Measurements from ENCODE around the gene LIMK1. TPM values are rescaled to one million over a fixed set of nuclear protein-coding genes. Genes with fewer than 3 reads are reported as not detected.

LIMK1 gene
- polyA plus RNA-seq, 2 donors, result 5.9 to 7.7 TPM

- peaks cover 0 to 5% of the 10 kb centered on the region in 2 donors for H3K36me3 ChIP-seq (ENCODE audit: control insufficient read depth in 2 of 2, insufficient read depth in 2 of 2, low read length in 1 of 2)
- 93% methylated on average over 13 to 14 of the region's 14 CpGs for WGBS, 2 donors
- no peaks in the 10 kb centered on the region for H3K9me3 ChIP-seq (ENCODE audit: control insufficient read depth in 2 of 2, insufficient read depth in 1 of 2, low read depth in 1 of 2, low read length in 1 of 2)
- H3K4me3 ChIP-seq (ENCODE audit: low read depth in 1 of 2, low read length in 2 of 2), result no peak overlapping the region
- no peaks in the 10 kb centered on the region for H3K27me3 ChIP-seq (ENCODE audit: control insufficient read depth in 1 of 2, insufficient read depth in 2 of 2, low read length in 2 of 2)
- no peak overlapping the region for H3K27ac ChIP-seq (ENCODE audit: low read depth in 2 of 2, low read length in 1 of 2)
- H3K4me1 ChIP-seq (ENCODE audit: control insufficient read depth in 2 of 2, insufficient read depth in 2 of 2, low read length in 1 of 2), result peaks cover 5 to 16% of the 10 kb centered on the region in 2 donors
Observed at GRCh38 chr7:74063223-74063641, 20.4 kb upstream of the LIMK1 start.

GRCh38 chr7:74063646-74064045, 20.0 kb upstream of the LIMK1 start:
- peaks cover 0 to 5% of the 10 kb centered on the region in 2 donors for H3K36me3 ChIP-seq (ENCODE audit: control insufficient read depth in 2 of 2, insufficient read depth in 2 of 2, low read length in 1 of 2)
- H3K9me3 ChIP-seq (ENCODE audit: control insufficient read depth in 2 of 2, insufficient read depth in 1 of 2, low read depth in 1 of 2, low read length in 1 of 2), result no peaks in the 10 kb centered on the region
- H3K27me3 ChIP-seq (ENCODE audit: control insufficient read depth in 1 of 2, insufficient read depth in 2 of 2, low read length in 2 of 2), result no peaks in the 10 kb centered on the region
- no peak overlapping the region for H3K27ac ChIP-seq (ENCODE audit: low read depth in 2 of 2, low read length in 1 of 2)
- no peak overlapping the region for H3K4me3 ChIP-seq (ENCODE audit: low read depth in 1 of 2, low read length in 2 of 2)
- H3K4me1 ChIP-seq (ENCODE audit: control insufficient read depth in 2 of 2, insufficient read depth in 2 of 2, low read length in 1 of 2), result peaks cover 5 to 16% of the 10 kb centered on the region in 2 donors
- 96 to 98% methylated on average over 12 of the region's 12 CpGs for WGBS, 2 donors

DNA sequence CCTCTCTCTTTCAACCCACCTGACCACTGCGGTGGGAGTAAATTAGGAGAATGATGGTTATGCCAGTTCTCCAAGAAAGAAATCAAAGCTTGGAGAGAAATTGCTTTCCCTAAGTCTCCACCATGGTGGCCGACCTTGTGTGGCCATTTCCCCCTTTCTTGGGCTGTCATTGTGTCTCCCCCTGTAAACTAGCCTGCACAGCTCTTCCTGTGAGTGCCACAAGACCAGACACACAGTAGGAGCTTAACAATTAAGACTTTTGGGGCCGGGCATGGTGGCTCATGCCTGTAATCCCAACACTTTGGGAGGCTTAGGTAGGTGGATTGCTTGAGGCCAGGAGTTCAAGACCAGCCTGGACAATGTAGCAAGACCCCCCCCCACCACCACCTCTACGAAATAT, 18.9 kb upstream of the LIMK1 start:
- H3K36me3 ChIP-seq (ENCODE audit: control insufficient read depth in 2 of 2, insufficient read depth in 2 of 2, low read length in 1 of 2), result peaks cover 0 to 5% of the 10 kb centered on the region in 2 donors
- peaks cover 5 to 16% of the 10 kb centered on the region in 2 donors for H3K4me1 ChIP-seq (ENCODE audit: control insufficient read depth in 2 of 2, insufficient read depth in 2 of 2, low read length in 1 of 2)
- no peaks in the 10 kb centered on the region for H3K27me3 ChIP-seq (ENCODE audit: control insufficient read depth in 1 of 2, insufficient read depth in 2 of 2, low read length in 2 of 2)
- no peak overlapping the region for H3K27ac ChIP-seq (ENCODE audit: low read depth in 2 of 2, low read length in 1 of 2)
- no peaks in the 10 kb centered on the region for H3K9me3 ChIP-seq (ENCODE audit: control insufficient read depth in 2 of 2, insufficient read depth in 1 of 2, low read depth in 1 of 2, low read length in 1 of 2)
- no peak overlapping the region for H3K4me3 ChIP-seq (ENCODE audit: low read depth in 1 of 2, low read length in 2 of 2)
- WGBS, 2 donors, result 91 to 93% methylated on average over 4 of the region's 4 CpGs

GRCh38 chr7:74066626-74067025, 17.0 kb upstream of the LIMK1 start:
- Histone ChIP-seq H3K27me3 (ENCODE audit: control insufficient read depth in 1 of 2, insufficient read depth in 2 of 2, low read length in 2 of 2) (no peaks in the 10 kb centered on the region), H3K9me3 (ENCODE audit: control insufficient read depth in 2 of 2, insufficient read depth in 1 of 2, low read depth in 1 of 2, low read length in 1 of 2) (no peaks in the 10 kb centered on the region), H3K4me1 (ENCODE audit: control insufficient read depth in 2 of 2, insufficient read depth in 2 of 2, low read length in 1 of 2) (peaks cover 5 to 6% of the 10 kb centered on the region in 2 donors), H3K27ac (ENCODE audit: low read depth in 2 of 2, low read length in 1 of 2) (no peak overlapping the region), H3K4me3 (ENCODE audit: low read depth in 1 of 2, low read length in 2 of 2) (no peak overlapping the region), H3K36me3 (ENCODE audit: control insufficient read depth in 2 of 2, insufficient read depth in 2 of 2, low read length in 1 of 2) (peaks cover 0 to 3% of the 10 kb centered on the region in 2 donors)
- 75 to 93% methylated on average over 3 of the region's 3 CpGs for WGBS, 2 donors

DNA sequence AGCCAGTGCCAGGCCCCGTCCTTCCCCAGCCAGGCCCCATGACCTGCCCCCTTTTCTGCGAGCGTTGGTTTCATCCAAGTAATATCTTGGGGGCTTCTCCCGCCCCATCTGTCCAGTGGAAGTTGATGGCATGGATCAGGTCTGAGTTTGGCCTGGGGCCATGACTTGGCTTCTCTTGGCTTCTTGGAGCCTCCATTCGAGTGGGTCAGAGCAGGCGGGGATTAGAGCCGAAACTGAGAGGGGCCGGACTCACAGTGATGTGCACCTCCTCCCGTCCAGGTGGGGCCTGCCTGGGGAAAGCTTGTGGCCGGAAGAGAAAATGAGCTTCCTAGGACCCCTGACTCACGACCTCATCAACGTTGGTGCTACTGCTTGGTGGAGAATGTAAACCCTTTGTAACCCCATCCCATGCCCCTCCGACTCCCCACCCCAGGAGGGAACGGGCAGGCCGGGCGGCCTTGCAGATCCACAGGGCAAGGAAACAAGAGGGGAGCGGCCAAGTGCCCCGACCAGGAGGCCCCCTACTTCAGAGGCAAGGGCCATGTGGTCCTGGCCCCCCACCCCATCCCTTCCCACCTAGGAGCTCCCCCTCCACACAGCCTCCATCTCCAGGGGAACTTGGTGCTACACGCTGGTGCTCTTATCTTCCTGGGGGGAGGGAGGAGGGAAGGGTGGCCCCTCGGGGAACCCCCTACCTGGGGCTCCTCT, 15.1 kb upstream of the LIMK1 start:
- Histone ChIP-seq H3K4me3 (ENCODE audit: low read depth in 1 of 2, low read length in 2 of 2) (no peak overlapping the region), H3K4me1 (ENCODE audit: control insufficient read depth in 2 of 2, insufficient read depth in 2 of 2, low read length in 1 of 2) (no peaks in the 10 kb centered on the region), H3K36me3 (ENCODE audit: control insufficient read depth in 2 of 2, insufficient read depth in 2 of 2, low read length in 1 of 2) (peaks cover 0 to 3% of the 10 kb centered on the region in 2 donors), H3K9me3 (ENCODE audit: control insufficient read depth in 2 of 2, insufficient read depth in 1 of 2, low read depth in 1 of 2, low read length in 1 of 2) (no peaks in the 10 kb centered on the region), H3K27me3 (ENCODE audit: control insufficient read depth in 1 of 2, insufficient read depth in 2 of 2, low read length in 2 of 2) (no peaks in the 10 kb centered on the region), H3K27ac (ENCODE audit: low read depth in 2 of 2, low read length in 1 of 2) (no peak overlapping the region)
- WGBS, 2 donors, result 85 to 87% methylated on average over 20 of the region's 20 CpGs

GRCh38 chr7:74069086-74069541, 14.5 kb upstream of the LIMK1 start:
- WGBS, 2 donors, result 90 to 91% methylated on average over 16 of the region's 16 CpGs
- no peak overlapping the region for H3K27ac ChIP-seq (ENCODE audit: low read depth in 2 of 2, low read length in 1 of 2)
- no peaks in the 10 kb centered on the region for H3K27me3 ChIP-seq (ENCODE audit: control insufficient read depth in 1 of 2, insufficient read depth in 2 of 2, low read length in 2 of 2)

GRCh38 chr7:74069790-74070618, 13.6 kb upstream of the LIMK1 start:
- Histone ChIP-seq H3K36me3 (ENCODE audit: control insufficient read depth in 2 of 2, insufficient read depth in 2 of 2, low read length in 1 of 2) (peaks cover 0 to 3% of the 10 kb centered on the region in 2 donors), H3K4me1 (ENCODE audit: control insufficient read depth in 2 of 2, insufficient read depth in 2 of 2, low read length in 1 of 2) (no peaks in the 10 kb centered on the region), H3K9me3 (ENCODE audit: control insufficient read depth in 2 of 2, insufficient read depth in 1 of 2, low read depth in 1 of 2, low read length in 1 of 2) (no peaks in the 10 kb centered on the region), H3K27me3 (ENCODE audit: control insufficient read depth in 1 of 2, insufficient read depth in 2 of 2, low read length in 2 of 2) (no peaks in the 10 kb centered on the region), H3K27ac (ENCODE audit: low read depth in 2 of 2, low read length in 1 of 2) (no peak overlapping the region), H3K4me3 (ENCODE audit: low read depth in 1 of 2, low read length in 2 of 2) (no peak overlapping the region)
- 72 to 77% methylated on average over 11 of the region's 11 CpGs for WGBS, 2 donors

More at GRCh38 chr7:74069086-74069541, 14.5 kb upstream of the LIMK1 start:
- H3K4me3 ChIP-seq (ENCODE audit: low read depth in 1 of 2, low read length in 2 of 2), result no peak overlapping the region
- no peaks in the 10 kb centered on the region for H3K4me1 ChIP-seq (ENCODE audit: control insufficient read depth in 2 of 2, insufficient read depth in 2 of 2, low read length in 1 of 2)
- H3K36me3 ChIP-seq (ENCODE audit: control insufficient read depth in 2 of 2, insufficient read depth in 2 of 2, low read length in 1 of 2), result peaks cover 0 to 3% of the 10 kb centered on the region in 2 donors
- H3K9me3 ChIP-seq (ENCODE audit: control insufficient read depth in 2 of 2, insufficient read depth in 1 of 2, low read depth in 1 of 2, low read length in 1 of 2), result no peaks in the 10 kb centered on the region

DNA sequence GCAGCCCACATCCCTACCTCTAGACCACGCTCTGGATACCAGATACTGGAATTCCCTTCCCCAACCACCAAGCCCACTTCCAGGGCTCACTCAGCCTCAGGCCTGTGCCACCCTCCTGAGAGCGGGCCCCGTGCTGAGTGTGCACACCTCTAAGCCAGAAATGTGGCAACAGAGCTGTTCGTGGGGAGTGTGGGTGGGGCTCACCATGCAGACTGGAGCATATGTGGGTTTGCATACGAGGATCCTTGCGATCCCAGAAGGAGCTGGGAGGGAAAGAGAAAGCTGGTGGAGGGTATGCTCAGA, 13.0 kb upstream of the LIMK1 start:
- no peak overlapping the region for H3K27ac ChIP-seq (ENCODE audit: low read depth in 2 of 2, low read length in 1 of 2)
- WGBS, 2 donors, result 61 to 67% methylated on average over 6 of the region's 6 CpGs

GRCh38 chr7:74071121-74071520, 12.5 kb upstream of the LIMK1 start:
- H3K27ac ChIP-seq (ENCODE audit: low read depth in 2 of 2, low read length in 1 of 2), result no peak overlapping the region
- no peaks in the 10 kb centered on the region for H3K27me3 ChIP-seq (ENCODE audit: control insufficient read depth in 1 of 2, insufficient read depth in 2 of 2, low read length in 2 of 2)
- H3K4me1 ChIP-seq (ENCODE audit: control insufficient read depth in 2 of 2, insufficient read depth in 2 of 2, low read length in 1 of 2), result no peaks in the 10 kb centered on the region
- 91 to 95% methylated on average over 3 of the region's 3 CpGs for WGBS, 2 donors
- no peak overlapping the region for H3K4me3 ChIP-seq (ENCODE audit: low read depth in 1 of 2, low read length in 2 of 2)
- H3K9me3 ChIP-seq (ENCODE audit: control insufficient read depth in 2 of 2, insufficient read depth in 1 of 2, low read depth in 1 of 2, low read length in 1 of 2), result no peaks in the 10 kb centered on the region
- peaks cover 0 to 3% of the 10 kb centered on the region in 2 donors for H3K36me3 ChIP-seq (ENCODE audit: control insufficient read depth in 2 of 2, insufficient read depth in 2 of 2, low read length in 1 of 2)

More for the DNA sequence above, 13.0 kb upstream of the LIMK1 start:
- Histone ChIP-seq H3K4me3 (ENCODE audit: low read depth in 1 of 2, low read length in 2 of 2) (no peak overlapping the region), H3K4me1 (ENCODE audit: control insufficient read depth in 2 of 2, insufficient read depth in 2 of 2, low read length in 1 of 2) (no peaks in the 10 kb centered on the region), H3K9me3 (ENCODE audit: control insufficient read depth in 2 of 2, insufficient read depth in 1 of 2, low read depth in 1 of 2, low read length in 1 of 2) (no peaks in the 10 kb centered on the region), H3K36me3 (ENCODE audit: control insufficient read depth in 2 of 2, insufficient read depth in 2 of 2, low read length in 1 of 2) (peaks cover 0 to 3% of the 10 kb centered on the region in 2 donors), H3K27me3 (ENCODE audit: control insufficient read depth in 1 of 2, insufficient read depth in 2 of 2, low read length in 2 of 2) (no peaks in the 10 kb centered on the region)

All from esophagus (tissue), 2 donors.